Stimulated activated CD8-positive, alpha-beta memory T cell treated with anti-CD3 and anti-CD28 coated beads, Interleukin-4, amount 100 ng/mL, for 1 hour (primary cell): ENCODE data around the gene PTGER3.
"Not testable (repeated sequence)": the region's sequence is repeated elsewhere in the genome, so short reads cannot be mapped to it uniquely, and the experiment has no call there.

Source experiments
- DNase-seq, 2 donors: peaks; one replicate each; pipeline ENCODE4 v3.0.0-alpha.2; 2020; ENCODE audit warnings: low read depth in 2 of 2, low spot score in 1 of 2

PTGER3 gene

GRCh38 chr1:71014178-71014579 is 33.4 kb downstream of the PTGER3 start:
- no peak for DNase-seq

- no peak for DNase-seq
Measured at GRCh38 chr1:71002709-71003475, 44.7 kb downstream of the PTGER3 start.

- no peak for DNase-seq
Measured at GRCh38 chr1:71001624-71002023, 46.0 kb downstream of the PTGER3 start.

- no peak for DNase-seq
Measured at GRCh38 chr1:70997793-70998192, 49.8 kb downstream of the PTGER3 start.

- no peak for DNase-seq
Measured at GRCh38 chr1:70994753-70995268, 52.8 kb downstream of the PTGER3 start.

GRCh38 chr1:70993798-70994197 is 53.8 kb downstream of the PTGER3 start:
- DNase-seq = no peak

GRCh38 chr1:70992521-70992920 is 55.1 kb downstream of the PTGER3 start:
- DNase-seq = no peak

- DNase-seq = no peak
Measured at GRCh38 chr1:70990469-70991253, 57.0 kb downstream of the PTGER3 start.

- no peak for DNase-seq
Measured at GRCh38 chr1:70987497-70987896, 60.1 kb downstream of the PTGER3 start.

- DNase-seq = not testable (repeated sequence)
Measured at GRCh38 chr1:70985776-70986225, 61.8 kb downstream of the PTGER3 start.

GRCh38 chr1:70985278-70985677 is 62.3 kb downstream of the PTGER3 start:
- not testable (repeated sequence) for DNase-seq

- no peak for DNase-seq
Measured at GRCh38 chr1:70980361-70980760, 67.3 kb downstream of the PTGER3 start.

GRCh38 chr1:70979881-70980280 is 67.7 kb downstream of the PTGER3 start:
- no peak for DNase-seq

GRCh38 chr1:70979313-70979712 is 68.3 kb downstream of the PTGER3 start:
- no peak for DNase-seq

GRCh38 chr1:70978623-70979022 is 69.0 kb downstream of the PTGER3 start:
- DNase-seq = no peak

- no peak for DNase-seq
Measured at GRCh38 chr1:70977575-70977974, 70.0 kb downstream of the PTGER3 start.

- DNase-seq = no peak
Measured at GRCh38 chr1:70977041-70977440, 70.6 kb downstream of the PTGER3 start.

GRCh38 chr1:70973754-70974153 is 73.9 kb downstream of the PTGER3 start:
- DNase-seq = no peak

- DNase-seq = no peak
Measured at GRCh38 chr1:70970407-70970806, 77.2 kb downstream of the PTGER3 start.

- DNase-seq = no peak
Measured at GRCh38 chr1:70966018-70966638, 81.5 kb downstream of the PTGER3 start.

GRCh38 chr1:70963374-70963773 is 84.2 kb downstream of the PTGER3 start:
- DNase-seq = no peak
